ENCODE results near the gene TGM3. TPM values are rescaled to one million over a fixed set of nuclear protein-coding genes. Genes with fewer than 3 reads are reported as not detected.

Gene TGM3
- total RNA-seq, 1 experiment from 2014 or later = not detected

GRCh38 chr20:2307136-2307535 is 11.3 kb downstream of the TGM3 start:
- Histone ChIP-seq H3K9me3 (replicated peaks) (no peaks in the 10 kb centered on the region), H3K4me3 (no peak overlapping the region), H3K4me1 (no peaks in the 10 kb centered on the region), H3K27me3 (no peaks in the 10 kb centered on the region), H3K36me3 (no peaks in the 10 kb centered on the region), H3K27ac (no peak overlapping the region)
- DNase-seq = no peak

DNA sequence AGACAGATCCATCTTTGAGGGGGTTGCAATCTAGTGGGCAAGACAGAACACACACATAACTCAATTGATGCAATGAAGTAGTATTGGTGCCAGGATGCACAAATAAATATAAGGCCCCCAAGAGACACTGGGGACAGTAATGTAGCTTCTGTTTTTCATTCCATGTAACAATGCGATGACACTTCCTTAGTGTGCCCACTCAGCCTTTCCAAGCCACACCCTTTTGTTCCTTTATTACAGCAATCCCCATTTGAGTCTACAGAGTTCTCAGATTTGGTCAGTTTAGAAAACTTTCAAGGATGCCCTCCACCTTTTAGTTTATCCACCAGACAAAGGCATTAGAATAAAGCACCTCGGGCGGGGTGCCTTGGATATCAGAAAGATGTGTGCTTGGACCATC is 15.5 kb downstream of the TGM3 start:
- no peak for DNase-seq
- H3K27ac ChIP-seq = no peak overlapping the region

GRCh38 chr20:2312876-2313275 is 17.1 kb downstream of the TGM3 start:
- DNase-seq = no peak
- no peaks in the 10 kb centered on the region for H3K27me3 ChIP-seq
- H3K4me3 ChIP-seq = no peak overlapping the region
- no peak overlapping the region for H3K27ac ChIP-seq
- H3K4me1 ChIP-seq = no peaks in the 10 kb centered on the region
- H3K36me3 ChIP-seq = no peaks in the 10 kb centered on the region
- no peaks in the 10 kb centered on the region for H3K9me3 ChIP-seq (replicated peaks)

More for the DNA sequence above, 15.5 kb downstream of the TGM3 start:
- no peaks in the 10 kb centered on the region for H3K9me3 ChIP-seq (replicated peaks)
- no peaks in the 10 kb centered on the region for H3K27me3 ChIP-seq
- no peak overlapping the region for H3K4me3 ChIP-seq
- no peaks in the 10 kb centered on the region for H3K4me1 ChIP-seq
- no peaks in the 10 kb centered on the region for H3K36me3 ChIP-seq

DNA sequence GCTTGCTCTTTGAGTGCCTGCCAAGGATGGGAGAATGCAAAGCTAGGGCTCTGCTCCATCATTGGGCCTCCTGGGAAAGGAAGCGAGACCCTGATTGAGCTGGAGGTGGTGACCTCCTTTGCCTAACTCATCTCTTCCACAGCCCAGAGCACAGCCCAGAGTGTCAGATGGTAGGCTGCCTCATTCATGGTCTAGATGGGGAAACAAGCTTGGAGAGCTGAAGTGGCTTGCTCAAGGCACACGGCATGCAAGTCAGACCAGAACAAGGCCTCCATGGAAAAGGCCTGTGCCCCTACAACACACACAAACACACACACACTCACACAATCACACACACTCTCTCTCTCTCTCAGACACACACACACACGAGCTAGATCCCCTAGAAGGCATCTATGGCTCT is 17.5 kb downstream of the TGM3 start:
- H3K4me1 ChIP-seq = no peaks in the 10 kb centered on the region
- H3K4me3 ChIP-seq = no peak overlapping the region
- no peaks in the 10 kb centered on the region for H3K27me3 ChIP-seq
- DNase-seq = no peak
- no peaks in the 10 kb centered on the region for H3K9me3 ChIP-seq (replicated peaks)
- no peak overlapping the region for H3K27ac ChIP-seq
- no peaks in the 10 kb centered on the region for H3K36me3 ChIP-seq

DNA sequence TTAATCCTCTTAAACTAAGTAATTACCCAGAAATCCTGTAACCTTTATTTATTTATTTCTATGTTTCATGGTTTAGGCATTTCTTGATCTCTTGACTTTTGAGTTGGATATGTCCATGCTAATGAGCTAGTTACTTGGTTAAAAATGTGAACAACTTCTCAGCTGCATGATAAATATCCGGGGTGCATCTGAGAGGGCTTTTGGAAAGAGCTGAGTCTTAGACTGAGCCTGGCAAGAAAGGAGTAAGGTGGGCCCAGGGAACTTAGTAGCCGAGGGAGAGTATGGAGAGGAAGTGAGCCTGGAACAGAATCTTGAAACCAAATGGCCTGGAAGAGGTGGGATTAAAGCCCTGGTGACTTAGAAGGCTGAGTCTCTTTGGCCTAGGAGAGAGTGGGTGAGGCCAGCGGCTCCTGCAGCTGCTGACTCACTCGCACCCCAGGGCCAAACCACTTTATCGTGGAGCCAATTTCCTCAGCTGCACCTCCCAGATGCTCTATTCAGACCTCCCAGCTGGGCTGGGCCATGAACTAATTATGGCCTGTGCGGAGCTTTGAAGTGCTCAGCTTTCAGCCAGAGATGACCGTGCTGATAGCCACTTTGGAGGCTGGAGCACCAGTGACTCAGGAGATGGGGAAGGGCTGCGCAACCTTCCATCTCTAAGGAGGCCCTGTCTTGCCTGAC is 19.1 kb downstream of the TGM3 start:
- peak; percentile 17 to 26 for DNase-seq
- H3K9me3 ChIP-seq (replicated peaks) = no peaks in the 10 kb centered on the region

GRCh38 chr20:2315440-2315778 is 19.6 kb downstream of the TGM3 start:
- no peaks in the 10 kb centered on the region for H3K27me3 ChIP-seq
- H3K4me3 ChIP-seq = no peak overlapping the region
- no peak for DNase-seq
- no peaks in the 10 kb centered on the region for H3K9me3 ChIP-seq (replicated peaks)
- no peak overlapping the region for H3K27ac ChIP-seq
- H3K4me1 ChIP-seq = no peaks in the 10 kb centered on the region
- no peaks in the 10 kb centered on the region for H3K36me3 ChIP-seq

More for the DNA sequence above, 19.1 kb downstream of the TGM3 start:
- Histone ChIP-seq H3K36me3 (no peaks in the 10 kb centered on the region), H3K4me1 (no peaks in the 10 kb centered on the region), H3K4me3 (no peak overlapping the region), H3K27me3 (no peaks in the 10 kb centered on the region), H3K27ac (no peak overlapping the region)

DNA sequence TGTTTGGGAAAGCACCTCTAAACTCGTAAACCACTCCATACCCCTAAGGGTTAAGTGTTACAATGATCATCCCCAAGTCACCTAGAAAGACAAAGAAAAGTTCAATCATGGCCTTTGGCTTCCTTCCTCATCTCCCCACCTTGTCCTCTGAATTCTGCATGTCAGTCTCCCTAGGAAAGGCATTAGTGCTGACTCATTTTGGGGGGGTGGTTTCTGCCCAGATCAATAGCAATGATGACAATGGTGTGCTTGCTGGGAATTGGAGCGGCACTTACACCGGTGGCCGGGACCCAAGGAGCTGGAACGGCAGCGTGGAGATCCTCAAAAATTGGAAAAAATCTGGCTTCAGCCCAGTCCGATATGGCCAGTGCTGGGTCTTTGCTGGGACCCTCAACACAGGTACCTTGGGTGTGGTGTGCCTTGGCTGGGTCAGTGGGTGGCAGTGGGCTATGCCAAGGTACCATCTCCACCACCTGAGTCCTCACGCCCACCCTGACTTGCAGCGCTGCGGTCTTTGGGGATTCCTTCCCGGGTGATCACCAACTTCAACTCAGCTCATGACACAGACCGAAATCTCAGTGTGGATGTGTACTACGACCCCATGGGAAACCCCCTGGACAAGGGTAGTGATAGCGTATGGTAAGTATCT is 21.2 kb downstream of the TGM3 start:
- no peaks in the 10 kb centered on the region for H3K4me1 ChIP-seq
- H3K9me3 ChIP-seq (replicated peaks) = no peaks in the 10 kb centered on the region
- H3K4me3 ChIP-seq = no peak overlapping the region
- H3K27me3 ChIP-seq = no peaks in the 10 kb centered on the region
- no peak overlapping the region for H3K27ac ChIP-seq
- DNase-seq = no peak
- no peaks in the 10 kb centered on the region for H3K36me3 ChIP-seq

DNA sequence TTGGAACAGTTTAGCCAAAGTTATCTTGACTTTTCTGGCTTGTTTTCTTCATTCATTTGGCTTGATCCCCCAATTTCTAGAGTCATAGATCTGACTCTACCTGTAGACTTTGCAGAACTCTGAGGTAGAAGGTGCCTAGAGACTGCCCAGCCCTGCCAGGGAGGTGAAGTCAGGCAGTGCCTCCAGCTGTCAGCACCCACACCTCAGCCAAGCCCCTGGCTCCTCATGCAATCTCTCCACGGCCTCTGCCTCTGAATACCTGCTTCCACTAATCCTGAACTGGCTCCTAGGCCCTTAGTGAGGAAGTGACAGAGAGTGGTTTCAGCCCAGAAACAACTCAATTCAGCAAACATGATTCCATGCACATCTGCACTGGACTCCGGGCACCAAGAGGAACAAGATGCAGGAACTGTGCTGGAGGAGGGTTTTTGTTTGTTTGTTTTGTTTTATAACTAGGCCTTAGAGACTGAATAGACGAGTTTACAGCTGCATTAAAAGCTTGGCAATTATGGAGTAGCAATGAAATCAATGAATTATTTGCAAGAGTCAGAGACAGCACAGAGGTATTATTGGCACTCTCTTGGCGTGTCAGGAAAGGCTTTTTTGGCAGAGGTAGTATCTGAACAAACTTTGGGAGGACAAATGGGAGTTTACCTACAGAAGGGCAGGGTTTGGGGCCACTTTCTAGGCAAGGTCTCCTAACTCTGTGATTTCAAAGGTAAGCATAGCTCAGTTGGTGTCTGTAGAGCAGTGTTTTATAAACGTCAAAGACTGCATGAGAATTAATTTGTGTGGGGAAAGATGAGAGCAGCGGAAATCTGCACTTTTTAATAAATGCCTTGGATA is 25.2 kb downstream of the TGM3 start:
- H3K4me1 ChIP-seq = no peaks in the 10 kb centered on the region
- H3K27ac ChIP-seq = no peak overlapping the region
- H3K4me3 ChIP-seq = no peak overlapping the region
- DNase-seq = no peak
- no peaks in the 10 kb centered on the region for H3K36me3 ChIP-seq
- H3K27me3 ChIP-seq = no peaks in the 10 kb centered on the region; the same call in 1 of the 2 replicates
- H3K9me3 ChIP-seq (replicated peaks) = no peaks in the 10 kb centered on the region

GRCh38 chr20:2323051-2323450 is 27.2 kb downstream of the TGM3 start:
- no peaks in the 10 kb centered on the region; the same call in 1 of the 2 replicates for H3K27me3 ChIP-seq
- no peak for DNase-seq
- no peaks in the 10 kb centered on the region for H3K9me3 ChIP-seq (replicated peaks)
- H3K4me3 ChIP-seq = no peak overlapping the region
- no peak overlapping the region for H3K27ac ChIP-seq
- no peaks in the 10 kb centered on the region for H3K4me1 ChIP-seq
- H3K36me3 ChIP-seq = no peaks in the 10 kb centered on the region

- Histone ChIP-seq H3K9me3 (replicated peaks) (no peaks in the 10 kb centered on the region), H3K4me1 (no peaks in the 10 kb centered on the region), H3K4me3 (no peak overlapping the region), H3K27me3 (no peaks in the 10 kb centered on the region; the same call in 1 of the 2 replicates), H3K36me3 (no peaks in the 10 kb centered on the region), H3K27ac (no peak overlapping the region)
- DNase-seq = no peak
Observed at GRCh38 chr20:2326046-2326445, 30.2 kb downstream of the TGM3 start.

GRCh38 chr20:2327620-2328555 is 32.1 kb downstream of the TGM3 start:
- H3K36me3 ChIP-seq = no peaks in the 10 kb centered on the region
- H3K4me1 ChIP-seq = no peaks in the 10 kb centered on the region
- no peak overlapping the region for H3K4me3 ChIP-seq
- no peaks in the 10 kb centered on the region; the same call in 1 of the 2 replicates for H3K27me3 ChIP-seq
- no peak overlapping the region for H3K27ac ChIP-seq
- no peaks in the 10 kb centered on the region for H3K9me3 ChIP-seq (replicated peaks)
- no peak for DNase-seq

DNA sequence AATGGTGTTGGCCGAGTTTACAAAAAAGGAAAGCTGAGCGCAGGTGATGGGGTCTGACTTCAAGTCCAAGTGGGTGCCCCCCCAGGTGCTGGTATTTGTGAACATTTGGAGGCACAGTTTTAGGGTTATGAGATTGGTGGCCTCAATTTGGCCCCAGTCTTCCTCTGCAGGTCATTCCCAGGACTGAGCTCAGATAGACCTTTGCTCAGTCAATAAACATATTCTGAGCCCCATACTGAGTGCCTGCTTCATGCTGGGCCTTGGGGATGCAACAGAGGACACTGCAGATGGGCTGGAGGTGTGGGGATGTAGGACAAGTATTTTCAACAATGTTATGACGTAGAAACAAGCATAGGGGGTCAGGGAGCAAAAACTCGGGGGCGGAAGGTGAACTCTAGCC is 33.5 kb downstream of the TGM3 start:
- no peak for DNase-seq
- Histone ChIP-seq H3K27me3 (no peaks in the 10 kb centered on the region), H3K4me1 (no peaks in the 10 kb centered on the region), H3K36me3 (no peaks in the 10 kb centered on the region), H3K9me3 (replicated peaks) (no peaks in the 10 kb centered on the region), H3K27ac (no peak overlapping the region), H3K4me3 (no peak overlapping the region)

DNA sequence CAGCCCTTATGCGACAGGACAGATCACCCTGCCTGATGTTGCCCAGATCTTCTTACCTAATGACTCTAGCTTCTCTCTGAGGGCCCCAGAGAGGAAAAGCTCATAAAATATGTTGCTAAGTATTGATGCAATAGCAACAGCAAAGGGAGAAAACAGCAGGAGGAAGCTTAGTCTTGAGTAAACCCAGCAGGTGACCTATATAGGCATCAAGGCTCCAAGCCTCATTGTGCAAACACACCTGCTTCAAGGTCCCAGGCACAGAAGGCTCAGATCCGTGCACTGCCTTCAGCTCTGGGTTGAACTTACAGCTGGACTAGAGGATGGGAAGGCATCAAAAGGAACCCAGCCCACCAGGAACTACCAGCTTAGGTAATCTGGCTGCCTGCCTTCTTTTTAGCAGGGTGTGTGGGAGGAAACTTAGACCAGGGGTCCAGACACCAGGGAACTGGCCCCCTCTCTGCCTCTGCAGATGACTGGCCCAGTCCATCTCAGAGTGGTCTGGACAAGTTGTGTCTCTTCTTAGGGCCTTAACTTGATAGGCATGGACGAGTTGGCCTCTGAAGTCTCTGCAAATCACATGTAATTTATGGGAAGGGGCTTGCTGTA is 34.4 kb downstream of the TGM3 start:
- H3K27ac ChIP-seq = no peak overlapping the region
- DNase-seq = no peak
- no peaks in the 10 kb centered on the region for H3K36me3 ChIP-seq
- H3K4me3 ChIP-seq = no peak overlapping the region
- H3K27me3 ChIP-seq = no peaks in the 10 kb centered on the region
- H3K9me3 ChIP-seq (replicated peaks) = no peaks in the 10 kb centered on the region
- no peaks in the 10 kb centered on the region for H3K4me1 ChIP-seq

GRCh38 chr20:2331106-2331505 is 35.3 kb downstream of the TGM3 start:
- no peaks in the 10 kb centered on the region for H3K36me3 ChIP-seq
- H3K4me1 ChIP-seq = no peaks in the 10 kb centered on the region
- no peaks in the 10 kb centered on the region for H3K9me3 ChIP-seq (replicated peaks)
- no peak for DNase-seq
- no peak overlapping the region for H3K4me3 ChIP-seq
- no peaks in the 10 kb centered on the region for H3K27me3 ChIP-seq
- no peak overlapping the region for H3K27ac ChIP-seq

Data from SJCRH30 (cell line).